Stimulated activated naive CD8-positive, alpha-beta T cell treated with anti-CD3 and anti-CD28 coated beads, Interleukin-15, Interleukin-2, amounts not matched to agents 100 U/mL and 50 U/mL, for 24 hours (primary cell): ENCODE data around the gene TSHZ2.
"Not testable (repeated sequence)": the region's sequence is repeated elsewhere in the genome, so short reads cannot be mapped to it uniquely, and the experiment has no call there.

Experiments used
- ATAC-seq: fragments of 150-1000 bp; cut with Tn5 transposase; one replicate; pipeline ENCODE4 v1.10.0; 2021
- DNase-seq: peaks from one replicate; pipeline ENCODE4 v3.0.0; 2021

The TSHZ2 gene

GRCh38 chr20:53087037-53087777 lies 115.0 kb downstream of the TSHZ2 start:
- DNase-seq, result no peak
- no peak for ATAC-seq

GRCh38 chr20:53088786-53089185 lies 116.6 kb downstream of the TSHZ2 start:
- ATAC-seq (no peak), DNase-seq (no peak)

- DNase-seq, ATAC-seq: not testable (repeated sequence)
These were observed 117.7 kb downstream of the TSHZ2 start for GRCh38 chr20:53089851-53090250.

- no peak for DNase-seq
- no peak for ATAC-seq
These were observed 119.6 kb downstream of the TSHZ2 start for GRCh38 chr20:53091789-53092188.

DNA sequence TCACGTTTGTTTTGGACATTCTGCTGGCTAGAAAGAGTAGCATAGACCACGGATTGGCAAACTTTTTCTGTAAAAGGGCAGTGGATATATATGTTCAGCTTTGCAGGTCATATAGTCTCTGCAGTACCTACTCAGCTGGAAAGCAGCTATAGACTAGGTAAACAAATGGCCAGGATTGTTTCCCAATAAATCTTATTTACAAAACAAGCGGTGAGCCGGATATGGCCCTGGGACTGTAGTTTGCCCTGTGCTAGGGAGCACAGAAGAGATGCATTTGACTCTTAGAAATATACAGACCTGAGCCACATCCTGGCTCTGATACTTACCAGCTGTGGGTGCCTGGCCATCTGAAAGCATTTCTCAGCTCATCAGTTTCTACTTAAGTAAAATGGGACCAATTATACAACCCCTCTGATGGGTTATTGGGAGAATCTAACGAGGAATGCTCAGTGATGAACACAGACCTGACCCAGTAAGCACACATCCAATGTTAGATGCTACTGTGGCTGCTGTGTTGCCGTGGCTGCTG lies 120.7 kb downstream of the TSHZ2 start:
- ATAC-seq (no peak), DNase-seq (no peak)

DNA sequence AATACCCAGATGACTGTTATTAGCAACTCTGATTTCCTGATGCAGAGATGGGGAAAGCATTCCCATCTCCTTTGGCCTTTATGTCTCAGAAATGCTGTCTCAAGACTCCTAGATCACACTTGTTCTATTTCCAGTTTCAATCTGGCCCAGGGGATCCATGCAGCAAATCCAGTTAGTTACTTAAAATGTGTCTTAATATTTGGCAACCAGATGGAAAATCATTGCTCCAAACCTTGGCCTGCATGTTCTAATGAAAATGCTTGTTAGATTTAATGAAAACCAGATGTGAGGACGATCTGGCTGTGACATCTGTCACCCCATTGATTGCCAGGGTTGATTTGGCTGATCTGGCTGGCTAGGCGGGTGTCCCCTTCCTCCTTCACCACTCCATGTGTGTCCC lies 125.2 kb downstream of the TSHZ2 start:
- no peak for ATAC-seq
- DNase-seq, result no peak

- ATAC-seq (no peak), DNase-seq (no peak)
These were observed 125.6 kb downstream of the TSHZ2 start for GRCh38 chr20:53097791-53098190.

DNA sequence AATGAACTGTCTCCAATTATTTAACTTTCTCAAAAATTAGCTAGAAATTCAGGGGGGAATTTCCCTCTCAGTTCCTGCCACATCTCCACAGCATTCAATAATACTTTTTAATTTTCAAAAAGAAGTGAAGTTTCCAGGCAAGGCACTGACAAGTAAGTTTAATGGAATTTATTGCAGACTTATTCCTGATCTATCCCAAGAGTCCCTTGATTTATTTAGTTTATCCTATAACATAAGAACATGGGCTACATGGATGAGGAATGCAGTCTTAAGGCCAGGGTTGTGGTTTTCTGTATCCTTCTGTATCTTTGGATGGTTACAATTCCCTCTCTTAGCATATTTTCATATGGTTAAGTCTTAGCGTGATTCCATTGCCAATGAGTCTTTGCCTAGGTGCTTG lies 126.5 kb downstream of the TSHZ2 start:
- ATAC-seq (no peak), DNase-seq (no peak)

DNA sequence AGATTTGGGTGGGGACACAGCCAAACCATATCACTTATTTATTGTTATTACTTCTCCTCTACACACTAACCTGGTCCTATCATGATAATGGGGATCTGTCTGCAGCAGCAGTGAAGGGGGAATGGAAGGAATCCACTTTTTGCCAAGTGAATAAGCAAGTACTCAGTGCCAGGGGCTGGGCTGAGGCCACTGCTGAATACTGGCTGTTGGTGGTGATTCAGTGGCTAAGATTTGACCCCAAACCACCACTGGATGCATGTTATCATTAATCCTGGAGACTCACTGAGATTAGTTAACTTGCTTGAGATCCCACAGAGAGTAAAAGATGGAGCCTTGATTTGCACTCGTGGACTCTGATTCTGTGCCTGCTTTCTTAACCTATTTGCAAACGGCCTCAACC lies 127.7 kb downstream of the TSHZ2 start:
- no peak for DNase-seq
- no peak for ATAC-seq

DNA sequence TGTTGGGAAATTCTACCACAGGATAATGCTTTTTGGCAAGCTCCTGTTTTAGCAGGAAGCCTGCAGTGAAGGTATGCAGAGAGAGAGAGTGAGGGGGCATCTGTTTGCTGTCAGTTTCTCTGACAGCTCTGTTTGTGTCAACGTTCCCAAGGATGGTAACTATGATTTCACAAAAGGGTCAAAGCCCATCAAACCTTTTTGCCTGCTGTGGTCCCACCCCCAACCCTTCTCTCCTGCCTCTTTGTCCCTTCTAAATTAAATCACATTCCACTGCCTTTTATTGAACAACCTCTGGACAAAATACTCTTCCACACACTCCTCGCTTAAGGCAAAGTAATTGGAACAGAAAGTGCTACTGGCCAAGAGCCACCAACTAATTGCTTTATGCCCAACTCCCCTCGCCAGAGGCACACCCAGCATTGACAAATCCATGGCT lies 128.3 kb downstream of the TSHZ2 start:
- no peak for DNase-seq
- no peak for ATAC-seq

- no peak for DNase-seq
- ATAC-seq, result no peak
These were observed 130.0 kb downstream of the TSHZ2 start for GRCh38 chr20:53101992-53102760.

- DNase-seq, result no peak
- no peak for ATAC-seq
These were observed 131.0 kb downstream of the TSHZ2 start for GRCh38 chr20:53103124-53103523.

- no peak for ATAC-seq
These were observed 132.7 kb downstream of the TSHZ2 start for GRCh38 chr20:53104884-53105283.

DNA sequence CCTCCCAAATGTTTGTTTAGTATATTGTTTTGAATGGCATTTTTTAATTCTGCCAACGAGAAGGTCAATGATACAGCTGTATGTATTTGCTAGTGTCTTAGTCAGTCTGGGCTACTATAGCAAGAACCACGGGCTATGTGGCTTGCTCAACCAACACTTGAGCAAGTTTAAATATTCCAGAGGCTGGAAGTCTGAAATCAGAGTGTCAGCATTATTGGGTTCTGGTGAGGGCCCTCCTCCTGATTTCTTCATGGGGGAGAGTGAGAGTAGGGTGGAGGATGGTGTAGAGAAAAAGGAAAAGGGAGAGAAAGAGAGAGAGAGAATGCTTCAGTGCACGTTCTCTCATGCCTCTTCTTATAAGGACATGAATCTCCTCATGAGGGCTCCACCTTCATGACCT lies 144.6 kb downstream of the TSHZ2 start:
- DNase-seq (no peak), ATAC-seq (no peak)

More at GRCh38 chr20:53104884-53105283, 132.7 kb downstream of the TSHZ2 start:
- DNase-seq, result no peak

DNA sequence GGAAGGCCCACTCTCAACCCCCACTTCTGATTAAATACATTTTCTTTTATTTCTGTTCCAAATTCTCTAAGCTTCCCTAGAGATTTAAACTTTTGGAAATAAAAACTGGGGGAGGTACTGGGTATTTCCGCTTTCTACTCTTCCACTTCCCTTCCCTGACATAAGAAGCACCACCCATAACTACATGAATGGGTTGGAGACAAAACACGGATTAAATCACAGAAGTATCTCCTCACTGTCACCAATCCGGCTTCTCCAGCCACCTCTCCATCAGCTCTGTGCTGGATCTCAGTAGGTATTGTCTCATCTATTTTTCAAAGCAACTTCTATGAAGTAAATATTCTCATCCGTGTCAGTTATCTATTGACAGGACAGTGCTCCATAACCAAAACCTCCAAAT lies 150.7 kb downstream of the TSHZ2 start:
- no peak for DNase-seq
- no peak for ATAC-seq

DNA sequence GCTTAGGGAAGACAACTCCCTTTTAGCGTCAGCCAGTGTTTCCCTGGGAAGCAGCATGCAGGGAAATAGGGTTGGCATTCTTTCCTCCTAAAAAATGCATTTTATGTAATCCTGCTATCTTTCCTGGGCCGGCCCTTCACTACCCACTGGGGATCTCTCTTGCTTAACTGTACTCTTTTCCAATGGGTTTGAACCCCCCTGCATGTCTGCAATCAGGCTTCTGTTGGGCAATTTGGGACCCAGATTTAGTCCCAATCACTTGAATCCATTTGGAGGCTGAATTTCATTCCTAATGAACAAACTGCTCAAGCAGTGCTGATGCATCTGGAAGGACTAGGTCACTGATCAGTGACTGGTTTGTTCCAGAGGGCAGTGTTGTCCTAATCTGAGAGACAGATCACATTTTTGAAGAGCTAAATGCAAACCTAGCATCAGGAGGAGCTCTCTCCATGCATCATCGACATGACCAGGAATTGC lies 152.0 kb downstream of the TSHZ2 start:
- no peak for ATAC-seq
- DNase-seq, result no peak

GRCh38 chr20:53124803-53125202 lies 152.6 kb downstream of the TSHZ2 start:
- DNase-seq (no peak), ATAC-seq (no peak)

DNA sequence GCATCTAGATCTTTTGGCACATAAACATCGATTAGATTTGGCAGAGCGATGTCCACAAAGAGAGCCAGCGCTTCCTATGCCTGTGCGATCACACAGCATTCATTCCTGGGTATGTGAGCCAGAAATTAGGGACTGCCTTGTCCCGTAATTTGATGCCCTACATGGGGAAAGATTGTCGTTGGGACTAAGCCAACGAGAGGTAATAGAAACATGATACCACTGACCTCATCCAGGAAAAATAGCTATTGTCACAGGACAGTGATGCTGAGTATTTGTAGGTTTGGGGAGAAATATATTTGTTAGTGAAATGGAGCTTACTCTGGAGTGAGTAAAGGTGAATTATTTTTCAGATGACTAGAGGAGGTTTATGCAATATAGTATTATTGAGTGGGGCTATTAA lies 154.0 kb downstream of the TSHZ2 start:
- DNase-seq, result no peak

DNA sequence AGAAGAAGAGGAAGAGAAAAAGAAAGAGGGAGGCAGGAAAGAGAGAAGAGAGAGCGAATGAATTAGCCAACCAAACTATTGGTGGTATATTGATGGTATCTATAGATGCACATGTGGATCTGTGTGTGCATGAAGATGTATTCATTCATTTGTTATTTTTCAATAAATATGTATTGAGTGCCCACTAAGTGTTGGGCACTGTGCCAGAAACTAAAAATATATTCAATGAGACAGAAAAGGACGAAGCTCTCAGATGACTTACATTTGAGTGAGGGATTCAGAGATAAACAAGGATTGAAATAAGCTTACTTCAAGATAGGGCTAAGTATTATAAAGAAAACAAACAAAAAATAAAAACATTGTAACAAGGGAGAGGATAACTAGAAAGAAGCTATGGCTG lies 154.9 kb downstream of the TSHZ2 start:
- DNase-seq (no peak), ATAC-seq (no peak)

More for the DNA sequence above, 154.0 kb downstream of the TSHZ2 start:
- no peak for ATAC-seq

DNA sequence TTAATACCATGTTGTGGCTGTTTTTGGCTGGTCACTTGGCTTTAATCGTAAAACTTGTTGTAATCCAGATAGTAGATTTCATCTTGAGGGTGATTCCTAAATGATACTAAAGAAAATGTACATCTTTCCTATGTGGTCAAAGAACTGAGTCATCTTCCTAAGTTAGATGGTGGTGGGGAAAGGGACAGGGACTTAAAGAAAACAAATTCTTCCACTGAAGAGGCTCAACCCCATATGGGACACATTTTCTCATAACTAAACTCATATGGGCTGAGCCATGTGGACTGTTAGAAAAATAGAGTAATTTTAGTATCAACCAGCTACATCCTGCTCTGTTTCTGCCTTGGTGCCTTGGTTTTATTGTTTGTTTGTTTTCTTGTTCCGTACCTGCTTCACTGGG lies 155.8 kb downstream of the TSHZ2 start:
- DNase-seq, result no peak
- ATAC-seq, result no peak

- DNase-seq, result no peak
- no peak for ATAC-seq
These were observed 157.4 kb downstream of the TSHZ2 start for GRCh38 chr20:53129563-53129962.

DNA sequence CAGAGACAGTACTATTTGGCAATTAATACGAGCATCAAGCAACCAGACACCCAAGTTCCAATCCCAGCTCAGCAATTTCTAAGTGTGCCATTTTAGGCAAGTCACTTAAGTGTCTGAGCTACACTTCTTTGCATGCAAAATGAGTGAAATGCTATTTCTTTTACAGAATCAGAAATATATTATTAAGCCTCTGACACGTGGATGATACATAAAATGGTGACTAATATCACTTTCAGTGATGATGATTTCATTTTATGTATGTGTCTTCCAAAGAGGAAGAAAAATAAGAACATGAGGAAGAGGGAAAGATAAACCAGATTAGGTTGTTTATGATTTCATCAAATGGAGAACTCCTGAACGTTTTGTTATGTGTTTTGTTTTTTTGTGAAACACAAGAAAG lies 158.6 kb downstream of the TSHZ2 start:
- no peak for ATAC-seq
- no peak for DNase-seq

DNA sequence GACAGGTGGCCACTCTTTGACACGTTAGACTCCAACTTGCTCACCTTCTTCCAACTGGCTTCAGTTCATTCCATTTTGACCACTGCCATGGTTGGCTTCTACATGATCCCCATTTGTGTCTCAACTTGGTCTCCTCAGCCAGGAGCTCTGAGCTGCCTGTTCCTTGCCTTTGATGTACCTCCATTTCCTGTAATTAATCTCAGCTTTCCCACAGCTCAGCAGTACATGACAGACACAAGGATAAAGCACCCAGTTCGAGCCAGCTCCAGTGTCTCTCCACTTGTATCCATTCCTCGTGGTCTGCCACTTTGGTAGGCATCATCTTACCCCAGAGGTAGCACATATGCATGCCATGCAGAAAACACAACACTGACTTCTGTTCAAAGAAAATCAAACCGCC lies 161.0 kb downstream of the TSHZ2 start:
- no peak for DNase-seq
- ATAC-seq, result no peak
